HG02885 (cell line): ENCODE data around the gene ZBTB18.

Source experiments
- ATAC-seq: cut with Tn5 transposase; IDR thresholded peaks from one replicate; pipeline ENCODE4 v1.9.1; 2021; ENCODE audit warnings: mild to moderate bottlenecking; ENCODE audit not compliant: unreplicated experiment, poor library complexity

ZBTB18 gene

GRCh38 chr1:244057474-244058385 lies 6.6 kb downstream of the ZBTB18 start:
- no peak for ATAC-seq

DNA sequence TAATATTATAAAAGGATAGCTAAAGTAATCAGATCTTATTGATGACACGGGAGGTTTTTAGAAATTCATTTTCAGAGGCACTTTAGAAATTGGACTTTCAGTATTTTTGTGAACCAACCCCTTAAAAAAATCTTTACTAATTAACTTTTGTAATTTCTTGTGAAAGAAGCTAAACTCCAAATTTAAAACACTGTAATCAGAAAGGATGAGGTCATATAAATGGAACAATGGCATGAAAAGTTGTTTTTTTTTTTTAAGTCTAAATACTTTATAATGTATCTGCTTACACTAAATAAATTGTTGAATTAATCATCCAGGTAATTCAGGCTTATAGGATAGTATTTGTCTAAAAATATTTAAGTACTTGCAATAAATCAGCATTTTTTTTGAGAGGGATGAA lies 9.0 kb downstream of the ZBTB18 start:
- ATAC-seq, result no peak

DNA sequence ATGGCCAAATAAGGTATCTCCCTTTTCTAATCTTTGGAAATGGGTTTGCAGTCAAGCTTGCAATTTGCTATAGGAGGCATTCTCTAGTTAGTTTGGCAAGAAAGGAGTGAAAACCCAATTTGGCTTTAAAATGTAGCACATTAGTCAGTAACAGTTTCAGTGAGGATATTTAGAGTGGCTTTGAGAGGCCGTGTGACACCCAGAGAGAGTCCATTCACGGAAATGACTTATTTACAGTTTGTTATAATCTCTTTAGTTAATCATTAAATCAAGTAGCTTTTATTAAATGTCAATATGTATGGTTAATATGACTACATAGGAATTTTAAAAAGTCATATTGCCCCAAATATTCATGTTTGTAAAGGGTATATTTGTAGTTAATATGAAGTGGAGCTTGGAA lies 9.6 kb downstream of the ZBTB18 start:
- ATAC-seq, result no peak

GRCh38 chr1:244062156-244062725 lies 11.2 kb downstream of the ZBTB18 start:
- ATAC-seq, result no peak

DNA sequence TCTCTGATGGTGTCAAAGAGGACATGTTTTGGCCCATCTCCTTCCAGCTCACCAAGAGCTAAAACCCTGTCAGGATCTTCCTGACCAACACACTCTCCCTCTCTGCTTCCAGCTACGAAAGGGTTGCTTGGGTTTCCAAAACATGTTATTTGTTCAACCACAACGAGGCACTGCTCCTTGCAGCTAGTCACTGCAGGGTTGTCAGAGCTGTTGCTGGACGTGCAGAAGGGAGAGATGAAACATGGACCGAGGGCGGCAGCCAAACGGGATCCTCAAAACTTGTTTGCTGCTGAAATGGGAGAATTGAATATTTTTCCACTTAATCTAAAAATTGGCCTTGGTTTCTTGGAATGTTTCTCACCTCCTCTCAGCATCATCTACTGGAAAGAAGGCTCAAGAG lies 12.4 kb downstream of the ZBTB18 start:
- ATAC-seq, result no peak

DNA sequence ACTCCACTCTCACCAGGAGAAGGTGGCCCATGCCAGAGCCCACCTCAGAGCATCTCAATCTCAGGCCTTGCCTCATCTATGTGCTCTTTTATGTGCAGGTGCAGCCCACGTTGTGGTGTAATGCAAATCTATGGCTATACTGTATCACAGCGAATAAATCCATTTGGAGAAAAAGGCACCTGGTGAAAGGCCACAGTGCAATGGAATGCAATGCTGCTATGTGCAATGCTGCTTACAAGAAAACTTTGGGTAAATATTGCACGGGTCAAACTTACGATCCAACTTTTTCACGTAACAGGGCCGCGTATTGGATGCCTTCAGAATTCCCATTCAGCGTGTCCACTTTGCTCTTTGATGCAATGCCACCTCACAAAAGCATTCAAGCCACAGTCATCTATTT lies 13.5 kb downstream of the ZBTB18 start:
- no peak for ATAC-seq

DNA sequence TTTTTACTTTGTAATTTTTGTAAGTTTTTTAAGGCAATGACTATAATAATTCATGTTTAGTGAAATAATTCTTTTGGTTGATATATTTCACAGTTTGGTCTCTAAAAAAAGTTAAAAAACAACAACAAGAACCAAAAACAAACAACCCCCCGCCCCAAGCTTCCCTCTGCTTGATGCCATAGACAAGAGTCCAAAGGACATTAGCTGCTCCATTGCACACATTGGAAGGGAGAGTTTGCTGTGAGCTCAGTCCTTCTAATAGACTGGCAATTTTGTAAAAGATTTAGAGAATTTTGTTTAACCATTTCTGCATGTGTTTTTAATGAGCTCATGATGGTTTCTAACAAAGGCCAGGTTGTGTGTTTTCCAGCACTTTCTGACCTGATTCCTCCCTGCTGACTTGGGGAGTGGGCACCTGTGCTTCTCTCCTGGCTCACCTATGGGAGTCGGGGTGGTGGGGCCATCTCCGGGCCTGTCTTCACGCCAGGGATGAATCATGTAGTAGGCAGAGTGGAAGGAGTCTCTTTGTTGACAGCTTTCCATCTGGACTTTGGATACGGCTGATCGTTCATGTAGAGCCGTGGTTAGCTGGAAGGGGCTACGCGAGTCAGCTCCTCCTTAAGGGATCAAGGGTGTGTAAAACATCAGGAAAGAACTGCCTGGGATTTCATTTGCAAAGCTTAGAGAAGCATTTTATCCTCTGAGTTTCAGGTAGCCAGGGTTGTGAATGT lies 14.1 kb downstream of the ZBTB18 start:
- no peak for ATAC-seq

DNA sequence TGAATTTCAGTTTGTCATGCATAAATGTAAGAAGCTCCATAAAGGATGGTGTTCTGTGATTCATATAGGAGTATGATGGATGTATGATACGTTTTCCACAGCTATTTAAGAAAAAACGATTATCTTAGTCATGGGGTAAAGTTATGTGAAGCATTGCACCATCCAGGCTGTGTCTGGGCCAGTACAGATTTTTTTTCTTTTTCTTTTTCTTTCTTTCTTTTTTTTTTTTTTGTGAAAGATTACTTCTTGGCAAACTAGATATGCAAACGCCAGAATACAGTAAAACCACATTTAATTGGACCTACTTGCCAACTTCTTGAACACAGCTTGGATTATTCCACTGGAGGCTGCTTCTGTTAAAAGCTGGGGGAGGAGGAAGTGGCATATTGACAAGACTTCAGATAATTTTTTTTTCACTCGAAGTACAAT lies 14.9 kb downstream of the ZBTB18 start:
- no peak for ATAC-seq

- no peak for ATAC-seq
These were observed 16.1 kb downstream of the ZBTB18 start for GRCh38 chr1:244066954-244067716.

DNA sequence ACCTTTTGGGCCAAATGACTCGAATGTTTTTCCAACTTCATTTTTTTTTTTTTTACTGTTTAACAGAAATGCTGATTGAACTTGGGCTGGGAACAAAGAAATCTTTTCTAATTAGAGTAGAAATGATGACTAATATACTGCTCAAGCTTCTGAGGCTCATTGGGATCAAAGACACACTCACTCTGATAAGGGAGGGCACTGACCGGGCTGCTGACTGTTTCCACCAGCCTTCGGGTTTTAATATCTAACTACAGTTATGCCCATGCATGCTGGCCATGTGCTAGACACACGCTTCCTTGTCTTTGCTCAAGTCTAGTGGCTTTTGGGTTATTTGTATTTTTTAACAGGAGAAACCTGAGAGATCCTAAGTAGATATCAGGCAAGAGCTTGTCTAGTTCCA lies 16.8 kb downstream of the ZBTB18 start:
- no peak for ATAC-seq

- no peak for ATAC-seq
These were observed 17.5 kb downstream of the ZBTB18 start for GRCh38 chr1:244068567-244068966.

DNA sequence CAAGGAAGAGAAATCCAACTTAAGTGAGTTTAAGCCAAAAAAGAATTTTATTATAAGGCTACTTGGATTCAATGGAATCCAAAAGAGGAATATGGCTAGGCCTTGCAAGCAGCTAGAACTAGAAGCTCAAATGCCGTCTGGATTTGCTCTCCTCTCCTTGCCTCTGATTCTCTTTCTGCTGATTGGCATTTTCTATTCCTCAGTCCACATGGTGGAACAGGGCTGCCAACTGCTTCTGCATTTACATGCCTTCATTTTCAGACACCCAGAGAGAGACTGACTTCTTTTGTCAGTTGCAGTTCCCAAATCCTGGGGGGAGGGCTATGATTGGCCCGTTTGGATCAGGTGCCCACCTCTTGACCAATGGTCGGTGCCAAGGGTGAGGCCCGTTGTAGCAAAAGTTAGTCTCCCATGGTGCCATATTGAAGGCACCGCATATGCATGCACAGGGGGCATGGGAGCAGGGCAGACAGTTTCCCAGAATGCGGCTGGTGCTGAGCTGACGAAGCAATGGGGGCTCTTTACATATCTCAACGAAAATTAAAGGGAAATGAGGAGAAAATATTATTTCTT lies 18.3 kb downstream of the ZBTB18 start:
- ATAC-seq, result no peak

GRCh38 chr1:244074559-244075171 lies 23.6 kb downstream of the ZBTB18 start:
- peak; percentile 80 for ATAC-seq

- ATAC-seq, result peak; percentile 31
These were observed 24.2 kb downstream of the ZBTB18 start for GRCh38 chr1:244075247-244075722.

DNA sequence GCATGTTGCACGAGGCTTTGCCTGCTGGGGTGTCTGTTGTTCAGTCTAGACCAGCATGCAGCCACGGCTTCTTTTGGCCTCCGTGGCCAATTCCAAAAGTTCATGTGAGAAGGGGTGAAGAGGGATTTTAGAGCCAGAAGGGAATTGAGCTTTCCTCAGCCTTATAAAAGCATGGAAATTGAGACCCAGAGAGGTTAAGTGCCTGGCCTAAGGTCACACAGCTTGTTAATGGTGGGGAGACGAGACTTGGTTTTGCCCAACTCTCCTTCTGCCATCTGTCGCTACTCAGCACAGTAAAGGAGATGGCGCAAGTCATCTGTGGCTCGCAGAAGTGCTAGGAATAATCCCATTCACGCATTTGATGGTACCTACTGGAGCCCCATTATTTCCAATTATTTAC lies 25.7 kb downstream of the ZBTB18 start:
- no peak for ATAC-seq

- ATAC-seq, result no peak
These were observed 26.6 kb downstream of the ZBTB18 start for GRCh38 chr1:244077473-244078220.

- no peak for ATAC-seq
These were observed 29.4 kb downstream of the ZBTB18 start for GRCh38 chr1:244080343-244080929.

GRCh38 chr1:244082969-244083368 lies 31.9 kb downstream of the ZBTB18 start:
- ATAC-seq, result no peak
